Measurements from ENCODE around the gene SRSF12.
A peak's percentile ranks its signal among the peaks of the same experiment; 100 is the strongest.

Gene SRSF12

GRCh38 chr6:89100114-89100513 lies 17.8 kb downstream of the SRSF12 start:
- no peak overlapping the region for H3K4me3 ChIP-seq (ENCODE audit: low read length)
- DNase-seq (ENCODE audit: low read depth) = no peak
- TF ChIP-seq CTCF (conservative IDR thresholded peaks at IDR 0.05; ENCODE audit: low read length) = no peak

GRCh38 chr6:89098461-89098860 lies 19.4 kb downstream of the SRSF12 start:
- no peak for DNase-seq (ENCODE audit: low read depth)
- no peak for TF ChIP-seq CTCF (conservative IDR thresholded peaks at IDR 0.05; ENCODE audit: low read length)

GRCh38 chr6:89087881-89088280 lies 30.0 kb downstream of the SRSF12 start:
- DNase-seq (ENCODE audit: low read depth) = no peak
- no peak overlapping the region for H3K4me3 ChIP-seq (ENCODE audit: low read length)
- no peak for TF ChIP-seq CTCF (conservative IDR thresholded peaks at IDR 0.05; ENCODE audit: low read length)

More at GRCh38 chr6:89098461-89098860, 19.4 kb downstream of the SRSF12 start:
- no peak overlapping the region for H3K4me3 ChIP-seq (ENCODE audit: low read length)

DNA sequence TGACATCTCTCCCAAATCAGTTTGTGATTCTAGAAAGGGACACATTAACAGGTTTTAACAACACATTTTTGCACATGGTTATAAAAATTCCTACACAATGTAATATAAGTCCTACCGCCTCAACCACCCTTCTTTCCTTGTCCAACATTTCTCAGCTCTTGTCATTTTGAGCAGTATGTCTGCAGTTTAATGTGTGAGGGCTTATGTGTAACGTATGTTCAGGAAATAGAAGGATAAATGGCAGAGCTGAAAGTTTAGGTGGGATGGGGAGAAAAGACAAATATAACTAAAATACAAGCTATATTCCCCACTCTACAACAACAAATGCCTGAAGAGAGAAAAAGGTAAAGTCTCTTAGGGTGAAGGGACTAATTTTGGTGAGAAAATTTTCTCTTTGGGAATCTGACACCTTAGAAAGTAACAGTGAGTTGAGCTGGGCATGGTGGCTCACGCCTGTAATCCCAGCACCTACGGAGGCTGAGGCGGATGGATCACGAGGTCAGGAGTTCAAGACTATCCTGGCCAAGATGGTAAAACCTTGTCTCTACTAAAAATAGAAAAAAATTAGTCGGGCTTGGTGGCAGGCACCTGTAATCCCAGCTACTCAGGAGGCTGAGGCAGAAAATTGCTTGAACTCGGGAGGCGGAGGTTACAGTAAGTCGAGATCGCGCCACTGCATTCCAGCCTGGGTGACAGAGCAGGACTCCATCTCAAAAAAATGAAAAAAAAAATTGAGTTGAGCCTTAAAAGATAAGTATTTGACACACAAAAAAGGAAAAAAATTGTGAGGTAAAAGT lies 32.3 kb downstream of the SRSF12 start:
- no peak overlapping the region for H3K4me3 ChIP-seq (ENCODE audit: low read length)
- no peak for TF ChIP-seq CTCF (conservative IDR thresholded peaks at IDR 0.05; ENCODE audit: low read length)
- no peak for DNase-seq (ENCODE audit: low read depth)

DNA sequence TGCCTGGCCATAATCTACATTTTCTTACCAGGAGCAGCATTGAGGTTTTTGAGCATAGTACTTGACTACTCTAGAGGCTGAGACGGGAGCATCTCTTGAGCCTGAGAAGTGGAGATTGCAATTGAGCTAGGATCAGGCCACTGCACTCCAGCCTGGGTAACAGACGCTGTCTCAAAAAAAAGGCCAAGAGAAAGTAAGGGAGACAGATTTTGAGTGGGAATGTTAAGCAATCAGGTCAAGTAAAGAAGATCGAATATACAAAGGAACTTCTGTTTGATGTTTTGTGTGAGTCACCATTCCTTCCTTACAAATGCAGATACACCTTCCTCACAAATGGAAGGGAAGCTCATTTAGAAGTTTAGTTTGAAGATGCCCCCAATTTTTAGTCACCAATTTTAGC lies 32.9 kb downstream of the SRSF12 start:
- no peak for DNase-seq (ENCODE audit: low read depth)
- H3K4me3 ChIP-seq (ENCODE audit: low read length) = no peak overlapping the region
- no peak for TF ChIP-seq CTCF (conservative IDR thresholded peaks at IDR 0.05; ENCODE audit: low read length)

DNA sequence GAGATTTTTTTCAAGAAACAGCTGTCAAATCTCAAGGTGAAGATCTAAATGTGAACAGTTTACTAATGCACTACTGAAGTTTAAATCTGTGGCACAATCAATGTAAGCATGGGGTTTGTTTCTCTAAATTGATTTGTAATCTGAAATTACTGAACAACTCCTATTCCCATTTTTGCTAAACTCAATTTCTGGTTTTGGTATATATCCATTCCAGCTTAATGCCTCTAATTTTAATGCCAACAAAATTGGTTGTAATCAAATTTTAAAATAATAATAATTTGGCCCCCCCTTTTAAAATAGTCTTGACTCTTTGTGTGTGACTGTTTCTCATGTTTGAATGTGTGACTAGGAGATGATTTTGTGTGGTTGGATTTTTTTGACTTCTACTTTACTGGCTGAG lies 33.3 kb downstream of the SRSF12 start:
- no peak overlapping the region; the same call in 1 of the 2 replicates for H3K4me3 ChIP-seq (ENCODE audit: low read length)
- TF ChIP-seq CTCF (conservative IDR thresholded peaks at IDR 0.05; ENCODE audit: low read length) = no peak
- no peak for DNase-seq (ENCODE audit: low read depth)

GRCh38 chr6:89082486-89082891 lies 35.4 kb downstream of the SRSF12 start:
- DNase-seq (ENCODE audit: low read depth) = peak; percentile 21
- H3K4me3 ChIP-seq (ENCODE audit: low read length) = peak overlapping the region; percentile 97

More at GRCh38 chr6:89082486-89082891, 35.4 kb downstream of the SRSF12 start:
- TF ChIP-seq CTCF (conservative IDR thresholded peaks at IDR 0.05; ENCODE audit: low read length) = no peak

All from AG10803 (cell line).